Esophagus muscularis mucosa (tissue), 4 donors: Measurements from ENCODE around the gene PNPLA7. TPM values are rescaled to one million over a fixed set of nuclear protein-coding genes. Genes with fewer than 3 reads are reported as not detected.

Source experiments
- DNase-seq: peaks from one replicate; pipeline ENCODE4 v3.0.0-alpha.2; 2017; ENCODE audit errors: extremely low spot score
- H3K27ac ChIP-seq, 4 donors: fragments of 200-600 bp; sonication (generic); replicated peaks in 1 of 4; 1 replicate in 3 of 4; 2 replicates in 1 of 4; pipeline ENCODE4 v1.5.1; 2016 to 2019; ENCODE audit warnings: mild to moderate bottlenecking in 1 of 4
- H3K27me3 ChIP-seq, 4 donors: fragments of 200-600 bp; sonication (generic); one replicate each; pipeline versions ENCODE4 v1.5.1 to v1.6.0; 2016 to 2019
- H3K36me3 ChIP-seq, 4 donors: fragments of 200-600 bp; sonication (generic); one replicate each; pipeline ENCODE4 v1.5.1; 2016 to 2019
- H3K4me1 ChIP-seq, 4 donors: fragments of 200-600 bp; sonication (generic); one replicate each; pipeline ENCODE4 v1.5.1; 2016 to 2019
- H3K4me3 ChIP-seq, 4 donors: fragments of 200-600 bp; sonication (generic); 1 replicate in 2 of 4; 2 replicates in 2 of 4; pipeline ENCODE4 v1.5.1; 2016 to 2019; ENCODE audit warnings: mild to moderate bottlenecking in 4 of 4, moderate library complexity in 1 of 4
- H3K9me3 ChIP-seq, 4 donors: fragments of 200-600 bp; sonication (generic); 1 replicate in 3 of 4; 2 replicates in 1 of 4; pipeline ENCODE4 v1.5.1; 2016 to 2019
- CTCF ChIP-seq, 3 experiments: fragments of 200-600 bp in 2 of 3; fragments of 450-650 bp in 1 of 3; sonication (generic) in 2 of 3; IDR thresholded peaks; one replicate each; pipeline ENCODE4 v1.5.1; 2017 to 2019; ENCODE audit warnings: antibody characterized with exemption in 3 of 3, mild to moderate bottlenecking in 2 of 3, moderate library complexity in 1 of 3
- EP300 ChIP-seq: sonication (generic); formaldehyde crosslinking; IDR thresholded peaks from one replicate; pipeline ENCODE4 v1.6.1; 2017; ENCODE audit warnings: antibody characterized with exemption
- POLR2A ChIP-seq: fragments of 450-650 bp; IDR thresholded peaks from one replicate; pipeline ENCODE4 v1.6.1; 2017; ENCODE audit warnings: antibody characterized with exemption, moderate library complexity, mild to moderate bottlenecking, low read depth
- POLR2AphosphoS5 ChIP-seq, 2 donors: sonication (generic); formaldehyde crosslinking; IDR thresholded peaks; one replicate each; pipeline ENCODE4 v1.6.1; 2017; ENCODE audit warnings: antibody characterized with exemption in 2 of 2
- WGBS: methylation state at CpG from one replicate; pipeline ENCODE4 v1.1.5; 2018; 5-methylcytosine and 5-hydroxymethylcytosine counted together
- intact Hi-C: fragments of 100-400 bp; cut with DNase I; formaldehyde crosslinking; loops from one replicate; pipeline ENCODE4 v1.15.1; 2023
- total RNA-seq, 4 donors: library from RNA; depleted of rRNA; stranded (reverse); fragments of >200 nt; gene quantifications; one replicate each; pipeline versions ENCODE4 v1.1.0 to v1.2.1, GENCODE V29; 2016

The PNPLA7 gene
- total RNA-seq, 4 donors from 2014 or later, result 3.0 to 6.2 (median 4.0) TPM

DNA sequence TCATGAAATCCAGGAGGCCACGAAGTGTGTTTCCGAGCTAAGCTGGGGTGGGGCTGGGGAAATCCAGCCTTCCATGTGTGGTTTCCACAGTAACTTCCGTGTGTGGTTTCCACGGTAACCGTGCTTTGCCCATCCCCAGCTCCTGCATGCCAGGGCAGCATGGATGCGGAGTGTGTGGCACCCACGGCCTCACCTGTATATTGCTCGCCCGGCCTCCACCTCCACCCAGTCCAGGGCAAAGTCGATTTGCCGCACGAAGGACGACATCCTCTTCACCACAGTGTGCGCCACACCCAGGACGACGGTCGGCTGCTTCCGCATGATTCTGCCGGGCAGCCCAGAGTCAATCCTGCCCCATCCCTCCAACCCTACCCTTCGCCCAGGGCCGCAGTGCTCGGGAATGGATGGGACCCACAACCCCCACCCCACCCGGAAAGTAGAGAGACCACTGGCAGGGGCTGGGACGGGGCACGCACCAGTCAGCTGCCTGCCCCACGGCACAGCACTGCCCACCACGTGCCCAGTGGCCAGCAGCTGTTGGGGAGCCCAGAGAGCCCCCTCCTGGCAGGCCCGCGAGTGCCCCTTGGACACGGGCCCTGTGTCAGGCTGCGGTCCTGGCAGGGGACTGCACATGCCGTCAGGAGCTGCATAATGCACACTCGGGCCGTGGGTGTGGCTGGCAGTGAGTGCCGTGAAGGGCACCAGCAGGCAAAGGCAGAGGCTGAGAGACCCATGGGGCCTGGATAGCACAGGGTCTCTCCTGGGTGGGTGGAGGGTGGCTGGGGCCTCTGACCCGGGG lies 52.1 kb downstream of the PNPLA7 start:
- intact Hi-C loops, result no loop called here
- TF ChIP-seq EP300 (no peak), POLR2A (no peak), POLR2AphosphoS5 (IDR thresholded peaks at IDR 0.05) (no peak), CTCF (IDR thresholded peaks at IDR 0.05) (no peak)
- H3K27ac ChIP-seq, result no peak overlapping the region
- WGBS, result 90% methylated on average over 20 of the region's 36 CpGs
- no peak for DNase-seq
- H3K36me3 ChIP-seq, result peaks cover 0 to 53% (median 31%) of the 10 kb centered on the region in 4 donors
- peaks cover 0 to 4% (median 2%) of the 10 kb centered on the region in 4 donors for H3K4me1 ChIP-seq
- H3K4me3 ChIP-seq, result no peak overlapping the region
- H3K9me3 ChIP-seq, result no peaks in the 10 kb centered on the region
- no peaks in the 10 kb centered on the region for H3K27me3 ChIP-seq

GRCh38 chr9:137496601-137497375 lies 53.4 kb downstream of the PNPLA7 start:
- Histone ChIP-seq H3K36me3 (peaks cover 0 to 53% (median 31%) of the 10 kb centered on the region in 4 donors), H3K9me3 (no peaks in the 10 kb centered on the region), H3K27me3 (no peaks in the 10 kb centered on the region), H3K27ac (no peak overlapping the region), H3K4me1 (peaks cover 0 to 4% (median 2%) of the 10 kb centered on the region in 4 donors), H3K4me3 (no peak overlapping the region)
- no peak for DNase-seq
- TF ChIP-seq POLR2AphosphoS5 (IDR thresholded peaks at IDR 0.05) (no peak), POLR2A (no peak), EP300 (no peak), CTCF (IDR thresholded peaks at IDR 0.05) (no peak)
- 93% methylated on average over 22 of the region's 27 CpGs for WGBS
- intact Hi-C loops, result no loop called here

DNA sequence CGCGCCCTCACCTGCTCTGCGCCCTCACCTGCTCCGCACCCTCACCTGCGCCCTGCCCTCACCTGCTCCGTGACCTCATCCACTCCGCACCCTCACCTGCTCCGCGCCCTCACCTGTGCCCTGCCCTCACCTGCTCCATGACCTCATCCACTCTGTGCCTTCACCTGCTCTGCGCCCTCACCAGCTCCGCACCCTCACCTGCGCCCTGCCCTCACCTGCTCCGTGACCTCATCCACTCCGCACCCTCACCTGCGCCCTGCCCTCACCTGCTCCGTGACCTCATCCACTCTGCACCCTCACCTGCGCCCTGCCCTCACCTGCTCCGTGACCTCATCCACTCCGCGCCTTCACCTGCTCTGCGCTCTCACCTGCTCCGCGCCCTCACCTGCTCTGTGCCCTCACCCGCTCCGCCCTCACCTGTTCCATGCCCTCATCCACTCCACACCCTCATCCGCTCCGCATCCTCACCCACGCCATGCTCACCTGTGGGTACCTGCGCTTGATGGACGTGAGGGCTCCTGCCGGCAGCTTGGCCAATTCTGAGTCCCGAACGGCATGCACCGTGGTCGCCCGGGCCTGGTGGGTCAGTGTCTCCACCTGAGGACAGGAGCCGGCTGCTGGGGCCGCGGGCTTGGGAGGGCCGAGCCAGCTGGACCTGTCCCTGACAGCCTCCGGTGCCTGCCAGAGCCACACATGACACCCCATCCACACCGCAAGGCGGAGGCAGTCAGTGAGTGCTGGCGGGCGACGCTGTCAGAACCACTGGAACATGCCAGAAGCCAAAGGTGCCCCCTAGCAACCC lies 55.5 kb downstream of the PNPLA7 start:
- no peak for DNase-seq
- Histone ChIP-seq H3K4me3 (no peak overlapping the region), H3K27me3 (no peaks in the 10 kb centered on the region), H3K36me3 (peaks cover 0 to 45% (median 20%) of the 10 kb centered on the region in 4 donors), H3K27ac (no peak overlapping the region), H3K9me3 (no peaks in the 10 kb centered on the region), H3K4me1 (peaks cover 0 to 4% (median 2%) of the 10 kb centered on the region in 4 donors)
- intact Hi-C loops, result no loop called here
- 95% methylated on average over 34 of the region's 46 CpGs for WGBS
- no peak for TF ChIP-seq CTCF (IDR thresholded peaks at IDR 0.05)
- TF ChIP-seq EP300, result no peak
- no peak for TF ChIP-seq POLR2A
- no peak for TF ChIP-seq POLR2AphosphoS5 (IDR thresholded peaks at IDR 0.05)

GRCh38 chr9:137494104-137494544 lies 56.1 kb downstream of the PNPLA7 start:
- DNase-seq, result no peak
- peaks cover 0 to 4% (median 2%) of the 10 kb centered on the region in 4 donors for H3K4me1 ChIP-seq
- 72% methylated on average over 13 of the region's 13 CpGs for WGBS
- no peak overlapping the region for H3K4me3 ChIP-seq
- H3K27ac ChIP-seq, result no peak overlapping the region
- H3K27me3 ChIP-seq, result no peaks in the 10 kb centered on the region
- intact Hi-C loops, result no loop called here
- no peaks in the 10 kb centered on the region for H3K9me3 ChIP-seq
- TF ChIP-seq POLR2AphosphoS5 (IDR thresholded peaks at IDR 0.05), result no peak
- no peak for TF ChIP-seq POLR2A
- no peak for TF ChIP-seq CTCF (IDR thresholded peaks at IDR 0.05)
- TF ChIP-seq EP300, result no peak
- H3K36me3 ChIP-seq, result peaks cover 0 to 42% (median 17%) of the 10 kb centered on the region in 4 donors
